Astrocyte of the cerebellum (primary cell): ENCODE results near the gene GATA5.

Experiments used
- DNase-seq: peaks from one replicate; pipeline ENCODE4 v3.0.0-alpha.2; 2011; ENCODE audit warnings: low read depth
- H3K4me3 ChIP-seq: 2 replicates; pipeline ENCODE4 v1.5.1; 2011; ENCODE audit warnings: mild to moderate bottlenecking, low read depth, low read length, moderate library complexity
- in situ Hi-C: cut with HindIII; loops from 2 replicates; pipeline ENCODE4 v1.10.0; 2017; ENCODE audit warnings: low sequenced_read_pairs
- TF ChIP-seq, protein P1 (sequence below): IDR thresholded peaks from 2 replicates; pipeline ENCODE4 v1.5.1; 2012; ENCODE audit warnings: low read length, low read depth, moderate library complexity, mild to moderate bottlenecking; ENCODE audit errors: missing control alignments

Gene GATA5

GRCh38 chr20:62451970-62452369 is 23.8 kb downstream of the GATA5 start:
- no peak for DNase-seq
- no peak overlapping the region for H3K4me3 ChIP-seq
- in situ Hi-C loops, result no loop called here
- TF ChIP-seq, protein P1, sequence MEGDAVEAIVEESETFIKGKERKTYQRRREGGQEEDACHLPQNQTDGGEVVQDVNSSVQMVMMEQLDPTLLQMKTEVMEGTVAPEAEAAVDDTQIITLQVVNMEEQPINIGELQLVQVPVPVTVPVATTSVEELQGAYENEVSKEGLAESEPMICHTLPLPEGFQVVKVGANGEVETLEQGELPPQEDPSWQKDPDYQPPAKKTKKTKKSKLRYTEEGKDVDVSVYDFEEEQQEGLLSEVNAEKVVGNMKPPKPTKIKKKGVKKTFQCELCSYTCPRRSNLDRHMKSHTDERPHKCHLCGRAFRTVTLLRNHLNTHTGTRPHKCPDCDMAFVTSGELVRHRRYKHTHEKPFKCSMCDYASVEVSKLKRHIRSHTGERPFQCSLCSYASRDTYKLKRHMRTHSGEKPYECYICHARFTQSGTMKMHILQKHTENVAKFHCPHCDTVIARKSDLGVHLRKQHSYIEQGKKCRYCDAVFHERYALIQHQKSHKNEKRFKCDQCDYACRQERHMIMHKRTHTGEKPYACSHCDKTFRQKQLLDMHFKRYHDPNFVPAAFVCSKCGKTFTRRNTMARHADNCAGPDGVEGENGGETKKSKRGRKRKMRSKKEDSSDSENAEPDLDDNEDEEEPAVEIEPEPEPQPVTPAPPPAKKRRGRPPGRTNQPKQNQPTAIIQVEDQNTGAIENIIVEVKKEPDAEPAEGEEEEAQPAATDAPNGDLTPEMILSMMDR, result no peak

- in situ Hi-C loops, result no loop called here
- TF ChIP-seq, protein P1, result no peak
- DNase-seq, result no peak
- H3K4me3 ChIP-seq, result no peak overlapping the region
Measured at GRCh38 chr20:62451156-62451767, 24.5 kb downstream of the GATA5 start.

GRCh38 chr20:62449951-62450691 is 25.7 kb downstream of the GATA5 start:
- TF ChIP-seq, protein P1, result no peak
- no peak for DNase-seq
- no peak overlapping the region for H3K4me3 ChIP-seq
- in situ Hi-C loops, result no loop called here

DNA sequence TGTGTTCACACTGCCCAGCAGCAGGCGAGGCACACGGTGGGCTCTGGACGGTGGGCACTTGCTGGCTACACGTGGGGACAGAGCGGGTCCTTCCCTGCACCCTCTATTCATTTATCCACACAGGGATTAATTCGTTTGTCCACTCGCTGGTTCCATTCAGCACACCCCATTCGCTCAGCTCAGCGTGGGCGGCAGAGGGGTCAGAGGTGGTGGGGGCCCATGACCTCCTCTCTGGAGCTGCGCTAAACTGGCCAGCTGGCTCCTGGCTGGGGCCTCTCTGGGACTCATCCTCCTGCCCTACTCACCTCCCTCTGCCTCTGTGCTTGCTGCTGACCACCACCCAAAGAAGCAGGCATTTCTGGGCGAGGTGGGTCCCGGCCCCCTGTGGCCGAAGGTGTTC is 27.0 kb downstream of the GATA5 start:
- DNase-seq, result no peak
- no peak overlapping the region for H3K4me3 ChIP-seq
- in situ Hi-C loops, result no loop called here
- TF ChIP-seq, protein P1, result no peak

DNA sequence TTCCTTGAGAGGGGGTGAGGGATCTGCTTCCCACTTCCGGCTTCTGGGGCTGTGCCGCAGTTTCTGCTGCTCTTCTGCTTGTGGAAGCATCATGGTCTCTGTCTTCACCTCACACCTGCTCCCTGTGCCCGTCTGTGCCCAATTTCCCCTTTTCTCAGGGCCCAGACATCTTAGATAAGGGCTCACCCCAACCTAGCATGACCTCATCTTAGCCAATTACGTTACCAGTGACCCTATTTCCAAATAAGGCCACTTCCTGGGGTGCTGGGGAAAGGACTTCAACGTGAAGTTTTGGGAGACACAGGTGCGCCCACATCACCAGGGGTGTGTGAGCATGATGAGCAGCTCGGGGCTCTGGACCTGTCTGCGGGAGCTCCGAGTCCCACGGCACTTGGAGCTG is 27.8 kb downstream of the GATA5 start:
- in situ Hi-C loops, result no loop called here

DNA sequence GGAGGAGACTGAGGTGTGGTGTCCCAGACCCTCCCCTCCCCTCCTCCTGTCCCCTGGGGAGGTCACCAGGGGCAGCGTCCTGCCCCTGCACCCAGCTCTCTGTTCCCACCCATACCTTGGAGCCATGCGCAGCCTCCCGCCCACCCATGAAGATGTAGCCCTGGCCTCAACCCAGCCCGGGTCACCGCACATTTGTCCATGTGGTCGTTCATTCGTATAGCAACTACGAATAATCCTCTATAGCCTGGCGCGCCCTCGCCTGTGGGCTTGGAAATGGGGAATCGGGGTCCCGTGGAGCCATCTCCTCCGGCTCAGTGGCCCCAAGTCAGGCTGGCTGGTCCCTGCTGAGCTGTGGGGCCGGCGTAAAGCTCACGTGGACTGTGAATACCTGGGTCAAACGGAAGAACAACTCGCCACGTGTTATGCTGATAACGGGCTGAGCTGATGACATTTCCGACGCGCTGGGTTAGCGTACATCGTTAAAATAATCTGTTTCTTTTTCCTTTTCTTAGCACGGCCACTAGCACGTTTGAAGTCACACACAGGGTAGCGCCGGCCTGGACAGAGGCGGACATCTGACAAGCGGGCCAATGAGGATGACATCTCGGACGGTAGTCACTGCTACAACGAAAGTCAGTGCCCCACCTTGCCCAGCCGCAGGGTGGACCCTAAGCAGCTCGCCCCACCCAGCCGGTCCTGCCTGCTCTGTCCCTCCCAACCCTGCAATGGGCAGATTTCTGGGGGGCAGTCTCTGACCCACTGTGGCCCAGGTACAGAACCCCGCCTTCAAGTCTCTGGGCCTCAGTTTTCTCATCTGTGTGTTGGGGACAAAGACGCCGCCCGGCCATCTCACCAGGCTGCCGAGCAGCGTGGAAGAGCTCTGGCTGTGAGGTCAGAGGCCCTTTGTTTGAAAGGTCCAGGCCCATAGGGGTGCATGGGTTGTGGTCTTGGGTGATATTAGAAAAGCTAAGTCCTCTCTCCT is 28.6 kb downstream of the GATA5 start:
- in situ Hi-C loops, result no loop called here
- TF ChIP-seq, protein P1, result no peak
- no peak for DNase-seq
- H3K4me3 ChIP-seq, result no peak overlapping the region

More for the DNA sequence above, 27.8 kb downstream of the GATA5 start:
- H3K4me3 ChIP-seq, result no peak overlapping the region
- TF ChIP-seq, protein P1, result no peak
- no peak for DNase-seq
